Measurements from ENCODE around the gene MARCHF6. TPM values are rescaled to one million over a fixed set of nuclear protein-coding genes. Genes with fewer than 3 reads are reported as not detected.
A peak's percentile ranks its signal among the peaks of the same experiment; 100 is the strongest.
"Not testable (repeated sequence)": the region's sequence is repeated elsewhere in the genome, so short reads cannot be mapped to it uniquely, and the experiment has no call there.

Gene MARCHF6
- total and polyA plus RNA-seq, 2 experiments from 2014 or later: 70.8 to 77.5 TPM

- H3K4me3 Mint-ChIP-seq: no peak overlapping the region
- no peaks in the 10 kb centered on the region for H3K9me2 ChIP-seq (ENCODE audit: insufficient read depth)
- ATAC-seq (no peak), DNase-seq (ENCODE audit: low spot score) (no peak)
- H3K27me3 ChIP-seq (ENCODE audit: insufficient read depth): no peaks in the 10 kb centered on the region
- H3K27ac Mint-ChIP-seq: peak overlapping the region; percentile 12; the same call in 1 of the 2 replicates
- no peak overlapping the region for H3K4me3 ChIP-seq
- H3K4me1 Mint-ChIP-seq: peaks cover 22% of the 10 kb centered on the region
- H3K9me3 Mint-ChIP-seq: peaks cover 8% of the 10 kb centered on the region; the same call in 2 of the 3 replicates
- peak overlapping the region; percentile 23; the same call in 1 of the 2 replicates for H3K4me2 ChIP-seq
- H3K27ac ChIP-seq (ENCODE audit: low read depth): 0 out of 2 replicates have a peak overlapping the region, but pooled peaks have one; percentile 29
- H3K4me1 ChIP-seq (ENCODE audit: insufficient read depth): peaks cover 16% of the 10 kb centered on the region
- no peak overlapping the region for H2AFZ ChIP-seq
- no peak for TF ChIP-seq EZH2phosphoT487 (IDR thresholded peaks at IDR 0.05; ENCODE audit: unreplicated experiment)
- TF ChIP-seq CREB1 (CRISPR knock-in tag; IDR thresholded peaks at IDR 0.05; ENCODE audit: low read depth): no peak
- TF ChIP-seq, protein P1, sequence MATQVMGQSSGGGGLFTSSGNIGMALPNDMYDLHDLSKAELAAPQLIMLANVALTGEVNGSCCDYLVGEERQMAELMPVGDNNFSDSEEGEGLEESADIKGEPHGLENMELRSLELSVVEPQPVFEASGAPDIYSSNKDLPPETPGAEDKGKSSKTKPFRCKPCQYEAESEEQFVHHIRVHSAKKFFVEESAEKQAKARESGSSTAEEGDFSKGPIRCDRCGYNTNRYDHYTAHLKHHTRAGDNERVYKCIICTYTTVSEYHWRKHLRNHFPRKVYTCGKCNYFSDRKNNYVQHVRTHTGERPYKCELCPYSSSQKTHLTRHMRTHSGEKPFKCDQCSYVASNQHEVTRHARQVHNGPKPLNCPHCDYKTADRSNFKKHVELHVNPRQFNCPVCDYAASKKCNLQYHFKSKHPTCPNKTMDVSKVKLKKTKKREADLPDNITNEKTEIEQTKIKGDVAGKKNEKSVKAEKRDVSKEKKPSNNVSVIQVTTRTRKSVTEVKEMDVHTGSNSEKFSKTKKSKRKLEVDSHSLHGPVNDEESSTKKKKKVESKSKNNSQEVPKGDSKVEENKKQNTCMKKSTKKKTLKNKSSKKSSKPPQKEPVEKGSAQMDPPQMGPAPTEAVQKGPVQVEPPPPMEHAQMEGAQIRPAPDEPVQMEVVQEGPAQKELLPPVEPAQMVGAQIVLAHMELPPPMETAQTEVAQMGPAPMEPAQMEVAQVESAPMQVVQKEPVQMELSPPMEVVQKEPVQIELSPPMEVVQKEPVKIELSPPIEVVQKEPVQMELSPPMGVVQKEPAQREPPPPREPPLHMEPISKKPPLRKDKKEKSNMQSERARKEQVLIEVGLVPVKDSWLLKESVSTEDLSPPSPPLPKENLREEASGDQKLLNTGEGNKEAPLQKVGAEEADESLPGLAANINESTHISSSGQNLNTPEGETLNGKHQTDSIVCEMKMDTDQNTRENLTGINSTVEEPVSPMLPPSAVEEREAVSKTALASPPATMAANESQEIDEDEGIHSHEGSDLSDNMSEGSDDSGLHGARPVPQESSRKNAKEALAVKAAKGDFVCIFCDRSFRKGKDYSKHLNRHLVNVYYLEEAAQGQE (IDR thresholded peaks at IDR 0.05; ENCODE audit: unreplicated experiment): no peak
- no peak for TF ChIP-seq NANOG (IDR thresholded peaks at IDR 0.05; ENCODE audit: borderline replicate concordance)
- TF ChIP-seq STAT1 (IDR thresholded peaks at IDR 0.05; ENCODE audit: unreplicated experiment): no peak
- TF ChIP-seq ZNF331 (CRISPR knock-in tag; IDR thresholded peaks at IDR 0.05; ENCODE audit: low read depth): no peak
- H3K79me2 ChIP-seq (replicated peaks; ENCODE audit: insufficient read depth): peaks cover 96% of the 10 kb centered on the region
- peaks cover 15% of the 10 kb centered on the region; the same call in 1 of the 2 replicates for H4K20me1 ChIP-seq (replicated peaks; ENCODE audit: insufficient read depth)
- peaks cover 13% of the 10 kb centered on the region for H3K36me3 Mint-ChIP-seq (ENCODE audit: low read depth)
- H3K27me3 Mint-ChIP-seq (ENCODE audit: insufficient read depth, low read depth, poor library complexity): peaks cover 1% of the 10 kb centered on the region
- H3K36me3 ChIP-seq (ENCODE audit: insufficient read depth): no peaks in the 10 kb centered on the region
- no peaks in the 10 kb centered on the region for H3F3A ChIP-seq (replicated peaks; ENCODE audit: low read depth)
Measured at GRCh38 chr5:10370931-10371330, 17.4 kb downstream of the MARCHF6 start.

DNA sequence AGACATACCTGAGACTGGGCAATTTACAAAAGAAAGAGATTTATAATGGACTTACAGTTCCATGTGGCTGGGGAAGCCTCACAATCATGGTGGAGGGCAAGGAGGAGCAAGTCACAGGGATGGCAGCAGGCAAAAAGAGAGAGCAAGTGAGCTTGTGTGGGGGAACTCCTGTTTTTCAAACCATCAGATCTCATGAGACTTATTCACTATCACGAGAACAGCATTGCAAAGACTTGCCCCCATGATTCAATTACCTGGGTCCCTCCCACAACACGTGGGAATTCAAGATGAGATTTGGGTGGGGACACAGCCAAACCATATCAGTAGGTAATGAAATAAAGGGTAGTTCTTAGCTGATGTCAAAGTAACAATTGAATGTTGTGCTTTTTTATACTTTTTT is 17.9 kb downstream of the MARCHF6 start:
- not testable (repeated sequence) for H3K9me3 Mint-ChIP-seq; H3K27me3 Mint-ChIP-seq (ENCODE audit: insufficient read depth, low read depth, poor library complexity); H3F3A ChIP-seq (replicated peaks; ENCODE audit: low read depth); ATAC-seq; H3K4me3 Mint-ChIP-seq; H3K9me2 ChIP-seq (ENCODE audit: insufficient read depth); H3K36me3 ChIP-seq (ENCODE audit: insufficient read depth); H3K4me3 ChIP-seq; H2AFZ ChIP-seq; H3K27me3 ChIP-seq (ENCODE audit: insufficient read depth); DNase-seq (ENCODE audit: low spot score)
- peak overlapping the region; percentile 23; the same call in 1 of the 2 replicates for H3K4me2 ChIP-seq
- peaks cover 13% of the 10 kb centered on the region; the same call in 1 of the 2 replicates for H4K20me1 ChIP-seq (replicated peaks; ENCODE audit: insufficient read depth)
- H3K36me3 Mint-ChIP-seq (ENCODE audit: low read depth): peaks cover 17% of the 10 kb centered on the region
- peak overlapping the region; percentile 12; the same call in 1 of the 2 replicates for H3K27ac Mint-ChIP-seq
- H3K4me1 ChIP-seq (ENCODE audit: insufficient read depth): peaks cover 13% of the 10 kb centered on the region
- peaks cover 23% of the 10 kb centered on the region for H3K4me1 Mint-ChIP-seq
- H3K79me2 ChIP-seq (replicated peaks; ENCODE audit: insufficient read depth): peaks cover 95% of the 10 kb centered on the region
- 0 out of 2 replicates have a peak overlapping the region, but pooled peaks have one; percentile 29 for H3K27ac ChIP-seq (ENCODE audit: low read depth)

Measured in GM23338 (cell line).